Measurements from ENCODE around the gene SACM1L.
"Not testable (repeated sequence)": the region's sequence is repeated elsewhere in the genome, so short reads cannot be mapped to it uniquely, and the experiment has no call there.

SACM1L gene

GRCh38 chr3:45749880-45750279 lies 60.7 kb downstream of the SACM1L start:
- Histone ChIP-seq H3K36me3 (peaks cover 2% of the 10 kb centered on the region; the same call in 1 of the 2 replicates), H3K27me3 (ENCODE audit: insufficient read depth, low read depth, severe bottlenecking) (no peaks in the 10 kb centered on the region), H3K4me3 (ENCODE audit: low read depth, low read length) (no peak overlapping the region), H3K27ac (no peak overlapping the region), H3K9me3 (ENCODE audit: severe bottlenecking) (no peaks in the 10 kb centered on the region)
- DNase-seq = no peak
- TF ChIP-seq CTCF (IDR thresholded peaks at IDR 0.05; ENCODE audit: low read depth, low read length) = no peak

DNA sequence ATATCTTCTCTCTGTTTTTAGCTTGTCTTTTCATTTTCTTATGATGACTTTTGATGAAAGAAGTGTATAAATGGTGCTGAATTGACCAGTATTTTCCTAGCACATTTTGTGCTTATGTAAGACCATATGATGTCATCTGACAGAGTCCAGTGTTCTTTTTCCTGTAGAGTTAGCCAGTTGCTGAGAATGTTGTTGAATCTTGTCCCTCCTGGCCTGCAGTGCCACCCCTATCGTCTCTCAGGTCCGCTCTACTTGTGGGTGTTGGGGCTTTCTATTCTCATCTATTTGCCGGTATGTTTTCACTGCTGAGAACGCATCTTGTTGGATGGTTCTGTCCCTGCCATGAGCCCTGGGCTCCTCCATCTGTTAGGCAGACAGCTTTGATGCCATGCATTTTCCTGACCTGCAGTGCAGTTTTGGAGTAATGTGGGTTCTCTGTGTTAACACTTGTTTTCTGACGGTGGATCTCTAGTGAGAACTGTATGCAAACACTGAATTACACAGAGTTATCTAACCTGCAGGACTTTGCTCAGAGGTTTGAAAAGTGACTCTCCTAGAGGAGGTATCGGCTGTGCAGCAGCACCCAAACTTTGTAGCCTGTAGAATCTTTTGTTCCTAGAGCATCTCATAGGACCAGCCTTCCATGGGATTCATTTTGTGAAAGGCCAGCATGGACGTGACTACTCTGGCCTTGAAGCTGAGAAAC lies 62.5 kb downstream of the SACM1L start:
- H3K9me3 ChIP-seq (ENCODE audit: severe bottlenecking) = no peaks in the 10 kb centered on the region
- no peak for TF ChIP-seq CTCF (IDR thresholded peaks at IDR 0.05; ENCODE audit: low read depth, low read length)
- no peak overlapping the region for H3K4me3 ChIP-seq (ENCODE audit: low read depth, low read length)
- H3K27me3 ChIP-seq (ENCODE audit: insufficient read depth, low read depth, severe bottlenecking) = no peaks in the 10 kb centered on the region
- no peak overlapping the region for H3K27ac ChIP-seq
- H3K36me3 ChIP-seq = peaks cover 2% of the 10 kb centered on the region; the same call in 1 of the 2 replicates
- DNase-seq = no peak

DNA sequence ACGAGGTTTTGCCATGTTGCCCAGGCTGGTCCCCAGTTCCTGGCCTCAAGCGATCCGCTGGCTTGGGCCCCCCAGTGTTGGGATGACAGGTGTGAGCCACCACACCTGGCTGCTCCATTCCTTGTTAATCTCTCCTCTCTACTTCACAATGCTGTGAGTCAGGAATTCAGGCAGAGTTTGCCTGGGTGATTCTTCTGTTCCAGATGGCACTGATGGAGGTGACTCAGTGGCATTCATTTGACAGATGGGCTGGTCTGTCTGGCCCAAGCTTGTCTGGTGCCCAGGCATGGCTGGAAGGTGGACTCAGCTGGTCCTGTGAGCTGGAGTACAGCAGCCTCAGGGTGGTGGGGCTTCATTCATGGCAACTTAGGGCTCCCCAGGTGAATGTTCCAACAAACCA lies 63.9 kb downstream of the SACM1L start:
- Histone ChIP-seq H3K4me3 (ENCODE audit: low read depth, low read length) (no peak overlapping the region), H3K36me3 (no peaks in the 10 kb centered on the region), H3K9me3 (ENCODE audit: severe bottlenecking) (no peaks in the 10 kb centered on the region), H3K27ac (no peak overlapping the region), H3K27me3 (ENCODE audit: insufficient read depth, low read depth, severe bottlenecking) (no peaks in the 10 kb centered on the region)
- no peak for DNase-seq
- TF ChIP-seq CTCF (IDR thresholded peaks at IDR 0.05; ENCODE audit: low read depth, low read length) = no peak

GRCh38 chr3:45754461-45754860 lies 65.3 kb downstream of the SACM1L start:
- TF ChIP-seq CTCF (IDR thresholded peaks at IDR 0.05; ENCODE audit: low read depth, low read length) = no peak
- H3K27me3 ChIP-seq (ENCODE audit: insufficient read depth, low read depth, severe bottlenecking) = no peaks in the 10 kb centered on the region
- no peaks in the 10 kb centered on the region for H3K9me3 ChIP-seq (ENCODE audit: severe bottlenecking)
- H3K27ac ChIP-seq = no peak overlapping the region
- H3K36me3 ChIP-seq = no peaks in the 10 kb centered on the region
- no peak overlapping the region for H3K4me3 ChIP-seq (ENCODE audit: low read depth, low read length)
- DNase-seq = no peak

DNA sequence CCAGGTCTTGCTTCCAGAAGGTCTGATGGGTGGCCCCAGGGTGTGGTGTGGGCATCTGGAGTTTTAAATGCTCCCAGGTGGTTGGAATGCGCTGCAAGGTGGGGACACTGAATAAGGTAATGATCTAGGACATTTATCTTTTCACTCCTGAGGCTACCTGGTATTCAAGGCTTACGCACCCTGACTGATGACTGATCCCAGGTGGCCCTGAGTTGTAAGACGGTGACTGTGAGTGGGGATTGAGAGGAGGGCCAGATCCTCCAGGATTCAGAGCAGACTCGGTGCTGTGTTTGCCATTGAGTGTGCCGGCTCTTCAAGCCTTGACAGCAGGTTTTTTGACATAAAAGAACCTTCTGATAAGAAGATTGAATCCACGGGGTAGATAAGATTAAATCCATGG lies 66.9 kb downstream of the SACM1L start:
- Histone ChIP-seq H3K27me3 (ENCODE audit: insufficient read depth, low read depth, severe bottlenecking) (no peaks in the 10 kb centered on the region), H3K9me3 (ENCODE audit: severe bottlenecking) (no peaks in the 10 kb centered on the region), H3K36me3 (no peaks in the 10 kb centered on the region), H3K27ac (no peak overlapping the region), H3K4me3 (ENCODE audit: low read depth, low read length) (no peak overlapping the region)
- no peak for DNase-seq
- TF ChIP-seq CTCF (IDR thresholded peaks at IDR 0.05; ENCODE audit: low read depth, low read length) = no peak

DNA sequence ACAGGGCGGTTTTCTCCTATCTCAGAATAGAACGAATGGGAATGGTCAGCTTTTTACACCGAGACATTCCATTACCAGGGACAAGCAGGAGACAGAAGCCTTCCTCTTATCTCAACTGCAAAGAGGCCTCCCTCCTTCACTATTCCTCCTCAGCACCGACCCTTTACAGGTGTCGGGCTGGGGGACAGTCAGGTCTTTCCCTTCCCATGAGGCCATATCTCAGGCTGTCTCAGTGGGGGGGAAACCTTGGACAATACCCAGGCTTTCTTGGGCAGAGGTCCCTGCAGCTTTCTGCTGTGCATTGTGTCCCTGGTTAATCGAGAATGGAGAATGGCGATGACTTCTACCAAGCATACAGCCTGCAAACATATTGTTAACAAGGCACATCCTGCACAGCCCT lies 67.9 kb downstream of the SACM1L start:
- not testable (repeated sequence) for H3K9me3 ChIP-seq (ENCODE audit: severe bottlenecking); H3K4me3 ChIP-seq (ENCODE audit: low read depth, low read length); H3K27ac ChIP-seq; H3K27me3 ChIP-seq (ENCODE audit: insufficient read depth, low read depth, severe bottlenecking); H3K36me3 ChIP-seq; DNase-seq

Data from WERI-Rb-1 (cell line).